Uterus (tissue), 2 donors: Measurements from ENCODE around the gene PRPS1.

Source experiments
- CTCF ChIP-seq, 4 experiments: fragments of 200-600 bp in 2 of 4; fragments of 450-650 bp in 2 of 4; sonication (generic) in 2 of 4; IDR thresholded peaks; one replicate each; pipeline ENCODE4 v1.5.1; 2016 to 2019; ENCODE audit warnings: antibody characterized with exemption in 4 of 4, mild to moderate bottlenecking in 2 of 4, moderate library complexity in 1 of 4
- POLR2A ChIP-seq, 2 donors: fragments of 450-650 bp; IDR thresholded peaks; one replicate each; pipeline ENCODE4 v1.6.1; 2016; ENCODE audit warnings: antibody characterized with exemption in 2 of 2, mild to moderate bottlenecking in 1 of 2, moderate library complexity in 1 of 2

GRCh38 chrX:107667426-107667825 is 39.1 kb downstream of the PRPS1 start:
- TF ChIP-seq CTCF (IDR thresholded peaks at IDR 0.05) (no peak), POLR2A (IDR thresholded peaks at IDR 0.05) (no peak)
